Measurements from ENCODE around the gene CR1. TPM values are rescaled to one million over a fixed set of nuclear protein-coding genes. Genes with fewer than 3 reads are reported as not detected.
"Not testable (repeated sequence)": the region's sequence is repeated elsewhere in the genome, so short reads cannot be mapped to it uniquely, and the experiment has no call there.

Gene CR1
- total RNA-seq, 1 donor from 2014 or later: 0.31 TPM

DNA sequence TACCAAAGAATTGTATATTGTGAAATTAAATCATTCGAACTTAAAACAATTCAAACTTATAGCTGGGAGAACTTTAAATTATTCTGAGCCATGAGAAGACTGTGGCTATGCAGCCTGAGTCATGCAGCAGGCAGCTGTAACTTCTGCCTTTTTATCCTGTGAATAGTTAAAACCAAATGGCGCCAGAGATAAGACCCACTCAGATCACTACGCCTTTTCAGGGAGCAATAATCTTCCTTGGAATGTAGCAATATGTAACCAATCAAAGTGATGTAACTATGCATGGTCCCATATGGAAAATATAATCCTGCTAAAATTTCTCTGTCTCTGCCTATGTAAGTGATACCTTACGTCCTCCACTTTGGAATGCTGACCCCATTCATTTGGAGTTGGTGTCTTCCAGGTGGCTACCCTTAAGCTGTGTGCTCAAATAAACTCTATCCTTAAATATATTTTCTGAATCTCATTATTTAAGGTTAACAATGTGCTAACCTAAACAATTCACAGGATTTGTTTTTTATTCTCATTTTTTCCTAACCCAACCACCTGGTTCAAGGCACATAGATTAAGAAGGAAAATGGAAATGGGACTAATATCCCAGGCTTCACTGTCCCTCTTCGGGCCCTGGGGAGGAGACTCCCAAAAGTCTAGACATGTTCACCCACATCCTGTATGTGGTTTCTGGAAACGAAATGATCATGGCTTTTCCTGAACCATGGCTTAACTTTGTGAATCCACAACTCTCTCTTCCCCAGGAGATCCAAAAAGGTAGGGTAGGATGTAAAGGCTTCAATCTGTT, 184.8 kb downstream of the CR1 start:
- not testable (repeated sequence) for DNase-seq

DNA sequence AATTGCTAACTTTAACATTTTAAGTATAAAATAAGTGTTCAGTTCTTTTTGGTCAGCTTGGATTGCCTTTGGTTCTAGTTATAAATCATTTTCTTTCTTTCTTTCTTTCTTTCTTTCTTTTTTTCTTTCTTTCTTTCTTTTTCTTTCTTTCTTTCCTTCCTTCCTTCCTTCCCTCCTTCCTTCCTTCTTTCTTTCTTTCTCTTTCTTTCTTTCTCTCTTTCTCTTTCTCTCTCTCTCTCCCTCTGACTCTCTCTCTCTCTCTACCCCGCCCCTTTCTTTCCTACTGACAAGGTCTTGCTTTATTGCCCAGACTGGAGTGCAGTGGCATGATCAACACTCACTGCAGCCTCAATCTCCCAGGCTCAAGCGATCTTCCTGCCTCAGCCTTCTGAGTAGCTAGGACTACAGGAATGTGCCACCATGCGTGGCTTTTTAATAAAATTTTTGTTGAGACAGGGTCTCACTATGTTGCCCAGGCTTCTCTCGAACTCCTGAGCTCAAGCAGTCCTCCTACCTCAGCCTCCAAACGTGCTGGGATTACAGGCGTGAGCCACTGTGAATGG, 187.0 kb downstream of the CR1 start:
- not testable (repeated sequence) for DNase-seq

GRCh38 chr1:207690551-207690950, 194.6 kb downstream of the CR1 start:
- not testable (repeated sequence) for DNase-seq

- no peak for DNase-seq
These were observed 195.1 kb downstream of the CR1 start for GRCh38 chr1:207691010-207691409.

Other genes starting within 250 kb of the CR1 start
- 5.1 TPM for gene CD55, start 174.5 kb upstream of the CR1 start, total RNA-seq
- not detected for gene CR2, start 41.8 kb upstream of the CR1 start, total RNA-seq
- 0.16 TPM for gene CR1L, start 149.0 kb downstream of the CR1 start, total RNA-seq